ENCODE results near the gene SLC44A2.
A peak's percentile ranks its signal among the peaks of the same experiment; 100 is the strongest.

SLC44A2 gene

DNA sequence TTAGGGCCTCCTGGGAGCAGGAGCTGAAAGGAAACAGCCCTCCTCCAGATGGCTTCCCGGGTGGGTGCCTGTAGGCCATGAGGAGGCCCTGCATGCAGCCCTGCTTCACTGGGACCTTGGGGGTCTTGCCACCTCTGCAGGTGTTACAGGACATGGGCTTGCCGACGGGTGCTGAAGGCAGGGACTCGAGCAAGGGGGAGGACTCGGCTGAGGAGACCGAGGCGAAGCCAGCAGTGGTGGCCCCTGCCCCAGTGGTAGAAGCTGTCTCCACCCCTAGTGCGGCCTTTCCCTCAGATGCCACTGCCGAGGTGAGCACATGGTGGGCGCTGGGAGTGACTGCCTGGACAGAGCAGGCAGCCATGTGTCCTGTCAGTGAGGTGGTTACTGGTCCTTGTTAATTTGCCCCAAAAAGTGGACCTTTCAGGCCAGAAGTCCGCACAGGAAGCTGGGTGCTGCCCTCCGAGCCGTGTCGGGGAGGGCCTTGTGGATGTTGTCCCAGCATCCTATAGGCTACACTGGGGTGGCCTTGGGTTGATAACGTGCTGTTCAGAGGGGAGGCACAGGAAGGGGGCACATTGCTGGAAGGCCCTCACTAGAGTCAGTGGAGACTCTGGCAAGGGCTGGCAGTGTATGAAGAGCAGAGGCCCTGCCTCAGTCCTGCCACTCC lies 57.2 kb downstream of the SLC44A2 start:
- no peak for DNase-seq (ENCODE audit: low read depth)

DNA sequence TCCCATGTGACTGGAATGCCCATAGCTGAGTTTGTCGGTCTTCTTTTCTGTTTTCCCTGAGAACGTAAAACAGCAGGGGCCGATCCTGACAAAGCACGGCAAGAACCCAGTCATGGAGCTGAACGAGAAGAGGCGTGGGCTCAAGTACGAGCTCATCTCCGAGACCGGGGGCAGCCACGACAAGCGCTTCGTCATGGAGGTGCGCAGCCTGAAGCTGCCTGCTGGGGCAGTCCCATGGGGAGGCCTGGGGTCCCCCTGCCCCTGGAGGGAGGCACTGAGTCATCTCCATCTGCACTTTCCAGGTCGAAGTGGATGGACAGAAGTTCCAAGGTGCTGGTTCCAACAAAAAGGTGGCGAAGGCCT lies 57.7 kb downstream of the SLC44A2 start:
- DNase-seq (ENCODE audit: low read depth), result no peak

DNA sequence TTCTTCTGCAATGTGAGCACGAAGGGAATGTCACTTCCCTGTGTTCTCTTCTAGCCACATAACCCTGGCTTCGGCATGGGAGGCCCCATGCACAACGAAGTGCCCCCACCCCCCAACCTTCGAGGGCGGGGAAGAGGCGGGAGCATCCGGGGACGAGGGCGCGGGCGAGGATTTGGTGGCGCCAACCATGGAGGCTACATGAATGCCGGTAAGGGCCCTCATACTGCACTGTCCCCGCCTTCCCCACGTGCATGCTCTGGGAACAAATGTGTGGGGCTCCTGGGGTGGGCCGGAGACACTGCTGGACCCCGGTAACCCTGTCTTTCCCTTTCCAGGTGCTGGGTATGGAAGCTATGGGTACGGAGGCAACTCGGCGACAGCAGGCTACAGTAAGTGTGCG lies 58.2 kb downstream of the SLC44A2 start:
- no peak for DNase-seq (ENCODE audit: low read depth)

DNA sequence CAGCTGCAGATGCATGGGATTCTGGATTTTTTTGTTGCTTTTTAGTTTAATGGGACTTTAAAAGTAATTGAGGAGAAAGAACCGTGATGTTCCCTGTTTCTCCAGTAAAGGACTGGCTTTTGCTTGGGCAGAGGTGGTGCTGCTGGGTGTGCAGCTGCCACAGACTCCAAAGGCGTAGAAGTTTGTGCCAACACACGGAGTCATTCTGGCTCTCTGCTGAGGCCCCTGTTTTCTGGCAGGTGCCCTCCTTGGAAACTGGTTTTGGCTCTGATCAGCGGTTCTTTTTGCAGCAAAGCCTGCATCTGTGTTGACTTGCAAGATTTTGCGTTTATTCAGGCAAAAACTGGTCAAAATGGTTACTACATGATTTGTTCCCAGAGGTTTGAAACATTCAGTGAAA lies 59.9 kb downstream of the SLC44A2 start:
- no peak for DNase-seq (ENCODE audit: low read depth)

DNA sequence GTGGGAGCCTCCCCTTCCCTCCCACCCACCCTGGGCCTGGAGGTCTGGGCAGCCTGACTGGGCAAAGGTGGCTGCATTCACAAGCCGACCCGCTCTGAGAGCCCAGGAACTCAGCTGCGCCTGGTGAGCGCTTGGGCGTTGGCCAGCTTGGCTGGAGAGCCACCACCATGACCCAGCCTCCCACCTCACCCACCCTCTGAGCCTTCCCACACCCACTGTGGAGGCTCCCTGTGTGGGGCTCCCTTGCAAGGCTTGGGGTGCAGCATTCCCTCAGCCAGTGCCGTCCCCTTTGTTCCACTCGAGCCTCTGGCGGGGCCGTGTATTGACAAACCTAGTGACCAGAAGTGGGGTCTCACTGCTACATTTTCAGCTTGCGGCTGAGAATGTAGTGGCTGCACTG lies 60.8 kb downstream of the SLC44A2 start:
- no peak for DNase-seq (ENCODE audit: low read depth)

DNA sequence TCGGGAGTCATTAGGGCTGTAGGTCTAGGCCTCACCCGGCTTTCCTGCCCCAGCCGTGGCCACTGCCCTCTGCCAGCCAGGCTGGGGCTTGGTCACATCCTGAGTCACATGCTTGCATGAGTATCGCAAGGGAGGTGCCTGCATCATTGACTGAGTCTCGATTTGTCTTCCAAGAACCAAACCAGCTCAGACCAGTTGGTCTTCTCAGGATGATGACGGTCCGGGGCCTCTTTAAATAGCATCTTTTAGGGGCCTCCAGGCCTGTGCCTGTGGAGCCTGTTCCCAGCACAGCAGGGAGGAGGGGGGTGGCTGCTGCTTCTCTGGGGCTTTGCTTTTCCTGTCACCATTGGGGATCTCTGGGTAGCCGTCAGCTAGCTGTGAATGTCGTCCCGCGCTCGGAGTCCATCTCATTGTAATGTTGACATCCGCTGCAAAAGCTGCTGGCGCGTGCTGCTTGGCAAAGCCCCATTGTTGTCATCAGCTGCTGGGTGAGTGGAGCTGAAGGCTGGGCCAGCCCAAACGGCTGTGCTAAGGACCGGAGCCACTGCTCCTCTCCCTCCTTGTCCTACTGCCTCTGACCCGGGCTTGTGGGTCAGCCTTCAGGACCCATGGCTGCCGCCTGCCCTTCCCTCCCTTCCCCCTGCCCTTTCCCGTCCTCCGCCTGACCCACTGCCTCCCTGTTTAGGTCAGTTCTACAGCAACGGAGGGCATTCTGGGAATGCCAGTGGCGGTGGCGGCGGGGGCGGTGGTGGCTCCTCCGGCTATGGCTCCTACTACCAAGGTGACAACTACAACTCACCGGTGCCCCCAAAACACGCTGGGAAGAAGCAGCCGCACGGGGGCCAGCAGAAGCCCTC lies 61.5 kb downstream of the SLC44A2 start:
- no peak for DNase-seq (ENCODE audit: low read depth)

DNA sequence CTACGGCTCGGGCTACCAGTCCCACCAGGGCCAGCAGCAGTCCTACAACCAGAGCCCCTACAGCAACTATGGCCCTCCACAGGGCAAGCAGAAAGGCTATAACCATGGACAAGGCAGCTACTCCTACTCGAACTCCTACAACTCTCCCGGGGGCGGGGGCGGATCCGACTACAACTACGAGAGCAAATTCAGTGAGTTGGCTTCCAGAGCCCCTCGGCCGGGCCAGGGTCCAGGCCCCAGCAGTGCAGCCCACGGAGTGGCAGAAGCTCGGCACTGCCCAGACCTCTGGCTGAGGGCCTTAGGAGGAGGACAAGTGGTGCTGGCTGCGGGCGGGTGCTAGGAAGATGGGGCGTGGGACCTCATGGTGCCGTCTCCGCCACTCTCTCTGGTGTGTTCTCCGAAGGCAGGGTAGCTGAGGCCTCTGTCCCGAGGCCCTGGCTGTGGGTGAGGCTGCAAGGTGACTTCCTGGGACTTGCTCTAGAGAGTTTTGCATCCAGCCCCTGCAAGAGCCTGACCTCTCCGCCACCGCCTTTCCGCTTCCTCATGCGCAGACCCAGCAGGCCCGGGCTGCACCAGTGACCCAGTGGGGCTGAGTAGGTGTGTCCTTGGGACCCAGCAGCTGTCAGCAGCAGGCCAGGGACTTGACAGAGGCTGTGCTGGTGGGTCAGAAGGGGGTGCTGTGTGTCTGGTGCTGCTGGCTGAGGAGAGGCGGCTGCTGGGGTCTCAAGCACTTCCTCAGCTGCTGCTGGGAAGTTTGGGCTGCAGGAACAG lies 62.4 kb downstream of the SLC44A2 start:
- no peak for DNase-seq (ENCODE audit: low read depth)

DNA sequence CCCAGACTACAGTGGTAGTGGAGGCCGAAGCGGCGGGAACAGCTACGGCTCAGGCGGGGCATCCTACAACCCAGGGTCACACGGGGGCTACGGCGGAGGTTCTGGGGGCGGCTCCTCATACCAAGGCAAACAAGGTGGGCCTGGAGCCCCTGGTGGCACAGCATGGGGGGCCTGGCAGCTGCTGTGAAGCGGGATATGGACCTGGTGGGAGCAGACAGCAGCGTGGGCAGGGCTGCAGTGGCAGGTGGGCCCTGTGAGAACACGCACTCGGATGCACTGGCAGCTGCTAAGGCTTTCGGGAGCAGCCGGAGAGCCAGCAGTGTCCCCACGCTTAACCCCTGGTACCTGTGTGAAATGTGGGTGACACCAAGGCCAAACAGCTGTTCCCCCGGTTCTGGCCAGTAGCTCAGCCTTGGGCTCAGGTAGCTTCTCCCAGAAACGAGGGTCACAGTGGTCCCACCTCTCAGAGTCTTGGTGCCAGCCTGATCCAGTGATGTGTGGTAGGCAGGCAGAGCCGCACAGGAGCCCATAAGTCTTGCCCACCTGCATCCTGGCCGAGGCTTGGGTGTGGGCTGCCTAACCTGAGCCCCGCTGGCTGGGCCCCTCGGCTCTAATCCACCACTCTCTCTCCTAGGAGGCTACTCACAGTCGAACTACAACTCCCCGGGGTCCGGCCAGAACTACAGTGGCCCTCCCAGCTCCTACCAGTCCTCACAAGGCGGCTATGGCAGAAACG lies 63.4 kb downstream of the SLC44A2 start:
- DNase-seq (ENCODE audit: low read depth), result no peak

DNA sequence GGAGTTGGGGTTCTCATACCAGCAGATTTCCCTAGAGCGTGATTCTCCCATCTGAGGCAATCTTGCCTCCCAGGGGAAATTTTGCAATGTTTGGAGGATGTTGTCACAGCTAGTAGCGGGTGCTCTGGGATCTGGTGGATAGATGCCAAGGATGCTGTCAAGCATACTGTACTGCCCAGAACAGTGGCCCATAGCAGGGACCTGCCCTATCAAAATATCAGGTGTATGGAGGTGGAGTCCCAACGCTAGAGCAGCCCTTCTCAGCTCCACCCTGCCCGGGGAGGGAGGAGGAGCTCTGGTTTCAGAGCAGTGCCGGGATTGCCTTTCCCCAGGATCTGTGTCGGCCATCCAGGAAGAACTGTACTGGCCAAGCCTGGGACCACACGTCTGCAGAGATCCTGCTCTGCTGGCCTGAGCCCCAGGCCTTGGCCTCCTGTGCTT lies 65.0 kb downstream of the SLC44A2 start:
- peak; percentile 81 for DNase-seq (ENCODE audit: low read depth)

DNA sequence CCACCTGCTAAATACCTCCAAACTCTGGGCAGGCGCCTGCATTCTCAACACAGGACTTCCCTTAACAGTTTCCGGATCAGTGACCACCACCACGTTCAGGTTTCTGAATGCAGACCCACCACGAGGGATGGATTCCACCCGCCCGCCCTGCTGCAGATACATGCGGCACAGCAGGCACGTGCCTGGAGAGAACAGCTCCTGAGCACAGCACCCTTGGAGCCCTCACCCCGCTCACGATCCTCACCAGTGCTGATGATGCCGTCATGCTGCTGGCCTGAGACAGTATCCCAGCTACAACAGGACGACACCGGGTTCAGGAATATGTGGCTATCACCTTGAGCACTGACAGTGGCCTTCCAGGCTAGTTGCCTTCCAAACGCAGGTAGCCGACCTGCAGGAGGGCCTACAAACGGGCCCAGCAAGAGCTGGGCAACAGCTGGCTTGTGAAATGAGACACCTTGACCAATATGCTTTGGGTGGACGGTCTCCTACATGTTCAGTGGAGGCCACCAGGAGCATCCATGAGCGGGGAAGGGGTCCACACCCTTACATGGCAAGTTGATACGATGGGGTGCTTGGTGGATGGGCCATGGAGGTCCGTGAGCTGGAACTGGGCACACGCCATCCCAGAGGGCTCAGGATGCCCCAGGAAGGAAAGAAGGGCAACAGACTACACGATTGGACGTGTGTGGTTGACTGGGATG lies 66.0 kb downstream of the SLC44A2 start:
- no peak for DNase-seq (ENCODE audit: low read depth)

DNA sequence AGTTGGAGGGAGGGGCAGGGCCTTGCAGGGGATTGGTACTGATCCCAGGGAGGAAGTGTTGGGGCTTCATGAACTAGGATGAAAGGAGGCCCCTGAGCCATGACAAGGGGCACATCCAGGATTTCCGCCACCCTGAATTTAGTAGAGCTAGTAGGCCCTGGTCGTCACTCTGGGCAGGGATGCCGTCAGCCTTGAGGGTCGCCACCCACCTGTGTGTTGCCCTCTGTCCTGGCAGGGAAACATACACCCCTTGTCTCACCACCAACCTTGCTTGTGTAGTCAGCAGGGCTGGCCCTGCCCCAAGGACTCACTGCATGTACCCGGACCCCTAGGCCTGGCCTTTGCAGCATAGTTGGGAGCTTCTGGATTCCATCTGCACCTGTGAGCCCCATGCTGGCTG lies 66.5 kb downstream of the SLC44A2 start:
- no peak for DNase-seq (ENCODE audit: low read depth)

DNA sequence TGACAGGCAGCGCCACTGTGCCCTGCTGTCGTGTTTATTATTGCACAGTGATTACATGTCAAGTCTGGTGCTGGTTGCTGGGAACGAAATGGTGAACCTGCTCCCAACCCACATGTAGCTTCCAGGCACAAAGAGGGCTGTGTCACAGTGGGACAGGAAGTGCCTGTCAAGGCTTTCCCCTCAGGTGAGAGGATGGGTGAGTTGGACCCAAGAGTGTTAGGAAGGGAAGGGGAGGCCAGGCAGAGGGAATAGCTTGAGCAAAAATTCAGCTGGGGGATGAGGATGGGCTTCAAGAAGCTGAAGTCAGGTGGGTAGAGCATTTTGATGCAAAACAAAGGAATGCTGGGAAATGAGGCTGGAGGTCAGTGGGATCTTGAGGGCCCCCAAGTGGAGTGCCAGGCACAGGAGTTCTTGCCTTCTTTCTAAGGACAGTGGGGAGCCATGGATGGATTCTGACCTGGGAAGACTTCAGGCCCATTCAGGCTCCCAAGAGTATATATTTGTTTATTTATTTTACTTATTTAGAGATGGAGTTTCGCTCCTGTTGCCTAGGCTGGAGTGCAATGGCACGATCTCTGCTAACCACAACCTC lies 67.4 kb downstream of the SLC44A2 start:
- DNase-seq (ENCODE audit: low read depth), result no peak
